VCaP (cell line): ENCODE measurements around the gene PNMA8C.

Experiments used
- H3K27ac ChIP-seq: fragments of 450-650 bp; 2 replicates; pipeline ENCODE4 v1.5.1; 2017
- CTCF ChIP-seq: fragments of 450-650 bp; conservative IDR thresholded peaks from 2 replicates; pipeline ENCODE4 v1.5.1; 2017; ENCODE audit warnings: mild to moderate bottlenecking, moderate library complexity

The PNMA8C gene

GRCh38 chr19:46383846-46384245 is 44.9 kb downstream of the PNMA8C start:
- TF ChIP-seq CTCF: no peak
- no peak overlapping the region for H3K27ac ChIP-seq

- no peak overlapping the region for H3K27ac ChIP-seq
- no peak for TF ChIP-seq CTCF
Measured at GRCh38 chr19:46383171-46383815, 45.4 kb downstream of the PNMA8C start.

GRCh38 chr19:46381756-46382345 is 46.9 kb downstream of the PNMA8C start:
- TF ChIP-seq CTCF: no peak
- no peak overlapping the region for H3K27ac ChIP-seq

GRCh38 chr19:46381346-46381745 is 47.4 kb downstream of the PNMA8C start:
- H3K27ac ChIP-seq: no peak overlapping the region
- TF ChIP-seq CTCF: no peak

- TF ChIP-seq CTCF: no peak
- H3K27ac ChIP-seq: no peak overlapping the region
Measured at GRCh38 chr19:46380690-46381089, 48.0 kb downstream of the PNMA8C start.

GRCh38 chr19:46378268-46378667 is 50.5 kb downstream of the PNMA8C start:
- TF ChIP-seq CTCF: no peak
- H3K27ac ChIP-seq: peak overlapping the region; percentile 52

- no peak for TF ChIP-seq CTCF
Measured at GRCh38 chr19:46376241-46377153, 52.2 kb downstream of the PNMA8C start.

GRCh38 chr19:46375476-46376067 is 53.2 kb downstream of the PNMA8C start:
- peak overlapping the region; percentile 96; the same call in 1 of the 2 replicates for H3K27ac ChIP-seq

More at GRCh38 chr19:46376241-46377153, 52.2 kb downstream of the PNMA8C start:
- peak overlapping the region; percentile 52; the same call in 1 of the 2 replicates for H3K27ac ChIP-seq
